ENCODE data around the gene ADAMTSL1.

The ADAMTSL1 gene

GRCh38 chr9:18820566-18821095, 346.7 kb downstream of the ADAMTSL1 start:
- DNase-seq (ENCODE audit: low read depth) = no peak

- no peak for DNase-seq (ENCODE audit: low read depth)
These were observed 347.8 kb downstream of the ADAMTSL1 start for GRCh38 chr9:18821788-18822187.

- no peak for DNase-seq (ENCODE audit: low read depth)
These were observed 348.9 kb downstream of the ADAMTSL1 start for GRCh38 chr9:18822850-18823249.

- DNase-seq (ENCODE audit: low read depth) = no peak
These were observed 350.2 kb downstream of the ADAMTSL1 start for GRCh38 chr9:18824095-18824666.

- DNase-seq (ENCODE audit: low read depth) = no peak
These were observed 351.8 kb downstream of the ADAMTSL1 start for GRCh38 chr9:18825656-18826170.

GRCh38 chr9:18826248-18826647, 352.3 kb downstream of the ADAMTSL1 start:
- no peak for DNase-seq (ENCODE audit: low read depth)

GRCh38 chr9:18829066-18829465, 355.1 kb downstream of the ADAMTSL1 start:
- DNase-seq (ENCODE audit: low read depth) = no peak

- no peak for DNase-seq (ENCODE audit: low read depth)
These were observed 355.9 kb downstream of the ADAMTSL1 start for GRCh38 chr9:18829873-18830272.

- no peak for DNase-seq (ENCODE audit: low read depth)
These were observed 360.9 kb downstream of the ADAMTSL1 start for GRCh38 chr9:18834740-18835361.

- no peak for DNase-seq (ENCODE audit: low read depth)
These were observed 363.4 kb downstream of the ADAMTSL1 start for GRCh38 chr9:18837402-18837801.

GRCh38 chr9:18847576-18848275, 373.8 kb downstream of the ADAMTSL1 start:
- no peak for DNase-seq (ENCODE audit: low read depth)

- no peak for DNase-seq (ENCODE audit: low read depth)
These were observed 374.7 kb downstream of the ADAMTSL1 start for GRCh38 chr9:18848657-18849056.

- no peak for DNase-seq (ENCODE audit: low read depth)
These were observed 375.3 kb downstream of the ADAMTSL1 start for GRCh38 chr9:18849270-18849669.

GRCh38 chr9:18849890-18850677, 376.1 kb downstream of the ADAMTSL1 start:
- no peak for DNase-seq (ENCODE audit: low read depth)

GRCh38 chr9:18851069-18851795, 377.3 kb downstream of the ADAMTSL1 start:
- no peak for DNase-seq (ENCODE audit: low read depth)

- DNase-seq (ENCODE audit: low read depth) = no peak
These were observed 381.7 kb downstream of the ADAMTSL1 start for GRCh38 chr9:18855656-18856055.

- DNase-seq (ENCODE audit: low read depth) = no peak
These were observed 383.4 kb downstream of the ADAMTSL1 start for GRCh38 chr9:18857334-18857733.

- DNase-seq (ENCODE audit: low read depth) = no peak
These were observed 383.8 kb downstream of the ADAMTSL1 start for GRCh38 chr9:18857769-18858168.

- no peak for DNase-seq (ENCODE audit: low read depth)
These were observed 387.9 kb downstream of the ADAMTSL1 start for GRCh38 chr9:18861609-18862544.

GRCh38 chr9:18863791-18864190, 389.8 kb downstream of the ADAMTSL1 start:
- no peak for DNase-seq (ENCODE audit: low read depth)

Data from activated T-helper 9 cell treated with anti-CD3 and anti-CD28 coated beads, Interleukin-2, amount 50 U/mL, for 16 hours (primary cell).